ENCODE results near the gene ITGA11. TPM values are rescaled to one million over a fixed set of nuclear protein-coding genes. Genes with fewer than 3 reads are reported as not detected.

Gene ITGA11
- total and polyA plus RNA-seq, 2 of the 13 experiments (the other 11 are each of a cell fraction or from before 2014, with no cell fraction given) = not detected

DNA sequence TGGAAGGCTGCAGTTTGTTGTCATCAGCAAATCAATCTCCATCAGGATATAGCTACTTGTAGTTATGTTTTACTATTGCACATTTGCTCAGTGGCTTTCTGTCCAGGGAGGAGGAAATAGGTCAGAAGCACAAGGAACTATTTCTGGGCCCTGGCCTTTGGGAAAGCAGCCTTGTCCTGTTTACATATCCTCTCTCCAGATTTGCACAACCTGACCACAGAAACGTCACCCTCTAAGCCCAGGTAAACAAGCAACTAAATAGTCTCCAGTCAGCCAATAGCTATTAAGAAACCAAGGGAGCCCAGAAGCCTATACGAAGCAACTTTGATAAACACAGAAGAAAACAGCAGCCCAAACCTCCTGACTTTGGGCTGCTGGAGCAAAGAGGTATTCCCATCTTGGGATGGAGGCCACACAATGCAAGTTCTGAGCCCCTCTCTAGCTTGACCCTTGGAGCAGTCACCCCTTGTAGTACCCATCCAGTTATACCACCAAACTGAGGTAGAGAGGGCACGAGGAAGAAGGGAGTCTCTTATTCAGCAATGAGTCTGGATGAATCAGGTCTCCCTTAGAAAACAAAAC lies 156.7 kb downstream of the ITGA11 start (continued):
- peak; percentile 73; the same call in 1 of the 2 replicates for TF ChIP-seq CEBPB (IDR thresholded peaks at IDR 0.05; ENCODE audit: borderline replicate concordance, low read depth, low read length)
- TF ChIP-seq, protein P1, sequence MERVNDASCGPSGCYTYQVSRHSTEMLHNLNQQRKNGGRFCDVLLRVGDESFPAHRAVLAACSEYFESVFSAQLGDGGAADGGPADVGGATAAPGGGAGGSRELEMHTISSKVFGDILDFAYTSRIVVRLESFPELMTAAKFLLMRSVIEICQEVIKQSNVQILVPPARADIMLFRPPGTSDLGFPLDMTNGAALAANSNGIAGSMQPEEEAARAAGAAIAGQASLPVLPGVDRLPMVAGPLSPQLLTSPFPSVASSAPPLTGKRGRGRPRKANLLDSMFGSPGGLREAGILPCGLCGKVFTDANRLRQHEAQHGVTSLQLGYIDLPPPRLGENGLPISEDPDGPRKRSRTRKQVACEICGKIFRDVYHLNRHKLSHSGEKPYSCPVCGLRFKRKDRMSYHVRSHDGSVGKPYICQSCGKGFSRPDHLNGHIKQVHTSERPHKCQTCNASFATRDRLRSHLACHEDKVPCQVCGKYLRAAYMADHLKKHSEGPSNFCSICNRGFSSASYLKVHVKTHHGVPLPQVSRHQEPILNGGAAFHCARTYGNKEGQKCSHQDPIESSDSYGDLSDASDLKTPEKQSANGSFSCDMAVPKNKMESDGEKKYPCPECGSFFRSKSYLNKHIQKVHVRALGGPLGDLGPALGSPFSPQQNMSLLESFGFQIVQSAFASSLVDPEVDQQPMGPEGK (CRISPR knock-in tag; IDR thresholded peaks at IDR 0.05) = no peak
- TF ChIP-seq, protein P2, sequence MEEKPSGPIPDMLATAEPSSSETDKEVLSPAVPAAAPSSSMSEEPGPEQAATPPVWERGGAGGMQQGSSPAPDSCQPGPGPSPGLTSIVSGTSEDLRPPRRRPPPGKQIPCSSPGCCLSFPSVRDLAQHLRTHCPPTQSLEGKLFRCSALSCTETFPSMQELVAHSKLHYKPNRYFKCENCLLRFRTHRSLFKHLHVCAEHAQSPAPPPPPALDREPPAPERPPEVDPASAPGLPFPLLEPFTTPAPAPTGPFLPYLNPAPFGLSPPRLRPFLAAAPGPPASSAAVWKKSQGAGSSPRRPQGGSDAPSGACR (CRISPR knock-in tag; IDR thresholded peaks at IDR 0.05) = no peak
- TF ChIP-seq, protein P3, sequence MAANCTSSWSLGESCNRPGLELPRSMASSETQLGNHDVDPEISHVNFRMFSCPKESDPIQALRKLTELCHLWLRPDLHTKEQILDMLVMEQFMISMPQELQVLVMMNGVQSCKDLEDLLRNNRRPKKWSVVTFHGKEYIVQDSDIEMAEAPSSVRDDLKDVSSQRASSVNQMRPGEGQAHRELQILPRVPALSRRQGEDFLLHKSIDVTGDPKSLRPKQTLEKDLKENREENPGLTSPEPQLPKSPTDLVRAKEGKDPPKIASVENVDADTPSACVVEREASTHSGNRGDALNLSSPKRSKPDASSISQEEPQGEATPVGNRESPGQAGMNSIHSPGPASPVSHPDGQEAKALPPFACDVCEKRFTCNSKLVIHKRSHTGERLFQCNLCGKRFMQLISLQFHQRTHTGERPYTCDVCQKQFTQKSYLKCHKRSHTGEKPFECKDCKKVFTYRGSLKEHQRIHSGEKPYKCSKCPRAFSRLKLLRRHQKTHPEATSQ (CRISPR knock-in tag; IDR thresholded peaks at IDR 0.05; ENCODE audit: borderline replicate concordance) = no peak
- no peak for TF ChIP-seq TMF1 (CRISPR knock-in tag; IDR thresholded peaks at IDR 0.05; ENCODE audit: low read depth)
- no peak for TF ChIP-seq STAG1 (CRISPR knock-in tag; IDR thresholded peaks at IDR 0.05)
- no peak for TF ChIP-seq ELF1 (CRISPR knock-in tag; IDR thresholded peaks at IDR 0.05)
- peak; percentile 85 for TF ChIP-seq FOXK2 (IDR thresholded peaks at IDR 0.05)
- no peak for TF ChIP-seq ZSCAN29 (CRISPR knock-in tag; conservative IDR thresholded peaks at IDR 0.05)
- no peak for TF ChIP-seq ZNF232 (CRISPR knock-in tag; IDR thresholded peaks at IDR 0.05; ENCODE audit: borderline replicate concordance)
- no peak for TF ChIP-seq MIXL1 (CRISPR knock-in tag; IDR thresholded peaks at IDR 0.05)
- no peak for TF ChIP-seq ZNF317 (CRISPR knock-in tag; IDR thresholded peaks at IDR 0.05)
- TF ChIP-seq PCBP2 (optimal IDR thresholded peaks at IDR 0.05; ENCODE audit: low read depth, low read length, poor library complexity, severe bottlenecking) = no peak
- TF ChIP-seq GATAD1 (CRISPR knock-in tag; IDR thresholded peaks at IDR 0.05) = peak; percentile 28; the same call in 1 of the 2 replicates
- TF ChIP-seq ZSCAN31 (CRISPR knock-in tag; IDR thresholded peaks at IDR 0.05; ENCODE audit: low read depth) = no peak
- TF ChIP-seq, protein P4, sequence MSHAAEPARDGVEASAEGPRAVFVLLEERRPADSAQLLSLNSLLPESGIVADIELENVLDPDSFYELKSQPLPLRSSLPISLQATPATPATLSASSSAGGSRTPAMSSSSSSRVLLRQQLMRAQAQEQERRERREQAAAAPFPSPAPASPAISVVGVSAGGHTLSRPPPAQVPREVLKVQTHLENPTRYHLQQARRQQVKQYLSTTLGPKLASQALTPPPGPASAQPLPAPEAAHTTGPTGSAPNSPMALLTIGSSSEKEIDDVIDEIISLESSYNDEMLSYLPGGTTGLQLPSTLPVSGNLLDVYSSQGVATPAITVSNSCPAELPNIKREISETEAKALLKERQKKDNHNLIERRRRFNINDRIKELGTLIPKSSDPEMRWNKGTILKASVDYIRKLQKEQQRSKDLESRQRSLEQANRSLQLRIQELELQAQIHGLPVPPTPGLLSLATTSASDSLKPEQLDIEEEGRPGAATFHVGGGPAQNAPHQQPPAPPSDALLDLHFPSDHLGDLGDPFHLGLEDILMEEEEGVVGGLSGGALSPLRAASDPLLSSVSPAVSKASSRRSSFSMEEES (CRISPR knock-in tag; IDR thresholded peaks at IDR 0.05) = no peak
- no peak for TF ChIP-seq ZNF530 (CRISPR knock-in tag; IDR thresholded peaks at IDR 0.05; ENCODE audit: low read depth)
- TF ChIP-seq IRF2 (CRISPR knock-in tag; IDR thresholded peaks at IDR 0.05) = no peak
- no peak for TF ChIP-seq MED13 (CRISPR knock-in tag; IDR thresholded peaks at IDR 0.05)
- TF ChIP-seq POLR2A (IDR thresholded peaks at IDR 0.05; ENCODE audit: insufficient read depth in 1 of 2, low read depth in 2 of 2, low read length in 2 of 2) = no peak
- peak; percentile 64; the same call in 1 of the 2 replicates for TF ChIP-seq PITX1 (CRISPR knock-in tag; IDR thresholded peaks at IDR 0.05)
- TF ChIP-seq ZNF580 (CRISPR knock-in tag; IDR thresholded peaks at IDR 0.05; ENCODE audit: borderline replicate concordance, low read depth) = no peak
- TF ChIP-seq KDM2A (CRISPR knock-in tag; IDR thresholded peaks at IDR 0.05; ENCODE audit: borderline replicate concordance, low read depth) = no peak
- no peak for TF ChIP-seq ZNF350 (CRISPR knock-in tag; IDR thresholded peaks at IDR 0.05; ENCODE audit: borderline replicate concordance, low read depth)
- TF ChIP-seq ZNF713 (CRISPR knock-in tag; IDR thresholded peaks at IDR 0.05) = no peak
